B cell (primary cell): ENCODE measurements around the gene HEPACAM. TPM values are rescaled to one million over a fixed set of nuclear protein-coding genes. Genes with fewer than 3 reads are reported as not detected.

Experiments used
- ATAC-seq: fragments of 200-7000 bp; cut with Tn5 transposase; one replicate; pipeline ENCODE4 v1.10.0; 2021; ENCODE audit warnings: low read depth, mild to moderate bottlenecking, moderate number of reproducible peaks, moderate library complexity
- CTCF ChIA-PET: fragments of 350-600 bp; sonication (Branson Sonifier 250); formaldehyde crosslinking; loops from one replicate; lab custom pipeline; 2021; ENCODE audit warnings: antibody characterized with exemption, inconsistent platforms; lab: Charles Lee
- POLR2A ChIA-PET: fragments of 350-600 bp; sonication (Branson Sonifier 250); formaldehyde crosslinking; loops from one replicate; lab custom pipeline; 2021; ENCODE audit warnings: antibody characterized with exemption; lab: Charles Lee
- DNase-seq: peaks from one replicate; pipeline ENCODE4 v3.0.0; 2013
- H2AFZ ChIP-seq: 2 replicates; pipeline ENCODE4 v1.6.1; 2012; ENCODE audit warnings: mild to moderate bottlenecking, low read depth, low read length; ENCODE audit not compliant: insufficient read depth, poor library complexity, severe bottlenecking
- H3K27ac ChIP-seq, 2 donors: 1 replicate in 1 of 2; 2 replicates in 1 of 2; pipeline ENCODE4 v1.5.1; 2012 to 2013; ENCODE audit warnings: low read length in 2 of 2, mild to moderate bottlenecking in 2 of 2, moderate library complexity in 1 of 2
- H3K27me3 ChIP-seq, 4 experiments: fragments of 200-600 bp in 1 of 4; sonication (generic) in 1 of 4; replicated peaks in 1 of 4; 1 replicate in 2 of 4; 2 replicates in 2 of 4; pipeline versions ENCODE4 v1.6.1 to v1.7.0; 2013 to 2016; ENCODE audit warnings: low read length in 3 of 4, mild to moderate bottlenecking in 2 of 4, mixed read lengths in 1 of 4, moderate library complexity in 1 of 4; ENCODE audit not compliant: insufficient read depth in 4 of 4, control insufficient read depth in 3 of 4; ENCODE audit errors: control extremely low read depth in 1 of 4
- H3K36me3 ChIP-seq, 2 experiments: replicated peaks in 1 of 2; 1 replicate in 1 of 2; 2 replicates in 1 of 2; pipeline versions ENCODE4 v1.6.1 to v1.7.1; 2013; ENCODE audit warnings: low read length in 1 of 2; ENCODE audit not compliant: insufficient read depth in 2 of 2, control insufficient read depth in 1 of 2; ENCODE audit errors: control extremely low read depth in 1 of 2, extremely low read depth in 1 of 2
- H3K4me1 ChIP-seq, 2 donors: fragments of 200-600 bp in 1 of 2; sonication (generic) in 1 of 2; 1 replicate in 1 of 2; 2 replicates in 1 of 2; pipeline versions ENCODE4 v1.5.1 to v1.6.1; 2013 to 2017; ENCODE audit warnings: low read length in 2 of 2; ENCODE audit not compliant: control insufficient read depth in 2 of 2, insufficient read depth in 2 of 2
- H3K4me2 ChIP-seq: replicated peaks from 2 replicates; pipeline ENCODE3; 2012; ENCODE audit warnings: mild to moderate bottlenecking, low read depth, low read length; ENCODE audit not compliant: poor library complexity, severe bottlenecking
- H3K4me3 ChIP-seq, 5 experiments: fragments of 200-600 bp in 1 of 5; sonication (generic) in 1 of 5; 1 replicate in 3 of 5; 2 replicates in 2 of 5; pipeline versions ENCODE4 v1.5.1 to v1.7.0; 2011 to 2016; ENCODE audit warnings: low read length in 4 of 5, mild to moderate bottlenecking in 4 of 5, low read depth in 2 of 5, control low read depth in 1 of 5, moderate library complexity in 1 of 5; ENCODE audit not compliant: insufficient read depth in 1 of 5; ENCODE audit errors: control extremely low read depth in 1 of 5, extremely low read depth in 1 of 5
- H3K79me2 ChIP-seq: fragments of 200-600 bp; sonication (generic); one replicate; pipeline ENCODE4 v1.6.0; 2016; ENCODE audit warnings: low read length; ENCODE audit not compliant: control insufficient read depth, insufficient read depth
- H3K9ac ChIP-seq: fragments of 200-600 bp; sonication (generic); 2 replicates; pipeline ENCODE4 v1.6.1; 2017; ENCODE audit warnings: mild to moderate bottlenecking, low read length, moderate library complexity
- H3K9me3 ChIP-seq, 3 donors: one replicate each; pipeline versions ENCODE4 v1.6.1 to v1.7.1; 2013; ENCODE audit warnings: low read length in 2 of 3; ENCODE audit not compliant: control insufficient read depth in 2 of 3, insufficient read depth in 1 of 3; ENCODE audit errors: control extremely low read depth in 1 of 3
- H4K20me1 ChIP-seq: 2 replicates; pipeline ENCODE4 v1.6.0; 2012; ENCODE audit warnings: mild to moderate bottlenecking, low read length; ENCODE audit not compliant: insufficient read depth, control insufficient read depth, poor library complexity, severe bottlenecking
- H3K27ac Mint-ChIP-seq: one replicate; pipeline ENCODE4 v1.8.0; 2021; ENCODE audit warnings: mixed read lengths
- H3K27me3 Mint-ChIP-seq: one replicate; pipeline ENCODE4 v1.8.0; 2021; ENCODE audit warnings: mixed read lengths
- H3K4me1 Mint-ChIP-seq: one replicate; pipeline ENCODE4 v1.8.0; 2021; ENCODE audit warnings: mixed read lengths
- H3K4me3 Mint-ChIP-seq: one replicate; pipeline ENCODE4 v1.8.0; 2021; ENCODE audit warnings: mixed read lengths
- H3K9me3 Mint-ChIP-seq: one replicate; pipeline ENCODE4 v1.8.0; 2022; ENCODE audit warnings: mixed read lengths; ENCODE audit not compliant: insufficient read depth
- EZH2 ChIP-seq: IDR thresholded peaks from 2 replicates; pipeline ENCODE4 v1.6.1; 2012; ENCODE audit warnings: borderline replicate concordance, low read depth, mild to moderate bottlenecking, moderate library complexity, low read length; ENCODE audit not compliant: insufficient read depth, poor library complexity, severe bottlenecking
- WGBS: methylation state at CpG from one replicate; pipeline ENCODE4 v1.1.5; 2013; ENCODE audit warnings: missing lambda C conversion rate; ENCODE audit not compliant: insufficient coverage; 5-methylcytosine and 5-hydroxymethylcytosine counted together
- intact Hi-C: fragments of 100-400 bp; cut with micrococcal nuclease; formaldehyde crosslinking; loops from one replicate; pipeline ENCODE4 v1.10.0; 2022
- polyA plus RNA-seq: library from polyadenylated mRNA; depleted of rRNA; stranded (reverse); fragments of >200 nt; gene quantifications from 2 replicates; pipeline ENCODE4 v1.2.3, GENCODE V29; 2012
- total RNA-seq, 2 donors: library from RNA; stranded (reverse); fragments of 120-200 nt in 1 of 2; gene quantifications; 1 replicate in 1 of 2; 2 replicates in 1 of 2; pipeline versions ENCODE4 v1.2.3 to v1.2.4, GENCODE V29; 2013 to 2022
- TF ChIP-seq, protein P1 (sequence below): fragments of 200-600 bp; IDR thresholded peaks from one replicate; pipeline ENCODE4 v1.8.0; 2022; ENCODE audit warnings: antibody characterized with exemption, mild to moderate bottlenecking

The HEPACAM gene
- total and polyA plus RNA-seq, 2 donors (not counting 1 experiment from before 2014, with no cell fraction given): not detected

DNA sequence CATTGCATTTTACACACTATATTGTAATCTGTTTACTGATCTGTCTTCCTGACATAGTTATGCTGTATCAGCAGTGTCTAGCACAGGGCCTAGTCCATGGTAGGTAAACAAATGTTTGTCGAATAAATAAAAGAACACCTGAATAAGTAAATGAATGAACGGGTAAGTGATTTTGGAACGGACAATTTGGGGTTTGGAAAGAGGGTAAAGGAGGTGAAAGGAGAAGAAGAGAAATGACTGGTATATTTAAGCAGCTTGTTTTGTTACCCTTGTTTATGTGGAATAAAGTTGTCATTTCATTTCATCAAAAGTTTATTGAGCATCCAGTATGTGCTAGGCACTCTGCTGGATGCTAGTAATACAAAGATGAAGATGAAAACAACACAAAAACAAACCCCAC, 16.9 kb downstream of the HEPACAM start, which contains the start of gene HEPN1:
Gene HEPN1 (plus strand): TSS at position 301 of the 400 bp plus-strand sequence.
- peaks cover 0 to 6% (median 0%) of the 10 kb centered on the region in 3 donors for H3K9me3 ChIP-seq
- 97% methylated on average over 3 of the region's 3 CpGs for WGBS
- ATAC-seq: no peak
- no peak within 1 kb of the TSS for H3K4me2 ChIP-seq
- Mint-ChIP-seq H3K27me3 (peaks cover 62% of the 10 kb centered on the region), H3K9me3 (no peaks in the 10 kb centered on the region), H3K4me1 (peaks cover 2% of the 10 kb centered on the region), H3K4me3 (peak within 1 kb of the TSS; percentile 17), H3K27ac (no peak within 1 kb of the TSS)
- peaks cover 0 to 7% of the 10 kb centered on the region in 2 donors for H3K4me1 ChIP-seq
- intact Hi-C loops: no loop called here
- ChIA-PET POLR2A (no interaction called here), CTCF (no interaction called here)
- no peaks in the 10 kb centered on the region for H3K36me3 ChIP-seq
- H3K4me3 ChIP-seq: no peak within 1 kb of the TSS
- no peak for DNase-seq
- no peak within 1 kb of the TSS for H3K9ac ChIP-seq
- no peak within 1 kb of the TSS for H2AFZ ChIP-seq
- no peak within 1 kb of the TSS for H3K27ac ChIP-seq
- H3K27me3 ChIP-seq: peaks cover 0 to 53% (median 8%) of the 10 kb centered on the region in 4 experiments
- no peak for TF ChIP-seq EZH2
- TF ChIP-seq, protein P1, sequence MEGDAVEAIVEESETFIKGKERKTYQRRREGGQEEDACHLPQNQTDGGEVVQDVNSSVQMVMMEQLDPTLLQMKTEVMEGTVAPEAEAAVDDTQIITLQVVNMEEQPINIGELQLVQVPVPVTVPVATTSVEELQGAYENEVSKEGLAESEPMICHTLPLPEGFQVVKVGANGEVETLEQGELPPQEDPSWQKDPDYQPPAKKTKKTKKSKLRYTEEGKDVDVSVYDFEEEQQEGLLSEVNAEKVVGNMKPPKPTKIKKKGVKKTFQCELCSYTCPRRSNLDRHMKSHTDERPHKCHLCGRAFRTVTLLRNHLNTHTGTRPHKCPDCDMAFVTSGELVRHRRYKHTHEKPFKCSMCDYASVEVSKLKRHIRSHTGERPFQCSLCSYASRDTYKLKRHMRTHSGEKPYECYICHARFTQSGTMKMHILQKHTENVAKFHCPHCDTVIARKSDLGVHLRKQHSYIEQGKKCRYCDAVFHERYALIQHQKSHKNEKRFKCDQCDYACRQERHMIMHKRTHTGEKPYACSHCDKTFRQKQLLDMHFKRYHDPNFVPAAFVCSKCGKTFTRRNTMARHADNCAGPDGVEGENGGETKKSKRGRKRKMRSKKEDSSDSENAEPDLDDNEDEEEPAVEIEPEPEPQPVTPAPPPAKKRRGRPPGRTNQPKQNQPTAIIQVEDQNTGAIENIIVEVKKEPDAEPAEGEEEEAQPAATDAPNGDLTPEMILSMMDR: no peak
- no peaks in the 10 kb centered on the region for H3K79me2 ChIP-seq
- H4K20me1 ChIP-seq: no peaks in the 10 kb centered on the region

DNA sequence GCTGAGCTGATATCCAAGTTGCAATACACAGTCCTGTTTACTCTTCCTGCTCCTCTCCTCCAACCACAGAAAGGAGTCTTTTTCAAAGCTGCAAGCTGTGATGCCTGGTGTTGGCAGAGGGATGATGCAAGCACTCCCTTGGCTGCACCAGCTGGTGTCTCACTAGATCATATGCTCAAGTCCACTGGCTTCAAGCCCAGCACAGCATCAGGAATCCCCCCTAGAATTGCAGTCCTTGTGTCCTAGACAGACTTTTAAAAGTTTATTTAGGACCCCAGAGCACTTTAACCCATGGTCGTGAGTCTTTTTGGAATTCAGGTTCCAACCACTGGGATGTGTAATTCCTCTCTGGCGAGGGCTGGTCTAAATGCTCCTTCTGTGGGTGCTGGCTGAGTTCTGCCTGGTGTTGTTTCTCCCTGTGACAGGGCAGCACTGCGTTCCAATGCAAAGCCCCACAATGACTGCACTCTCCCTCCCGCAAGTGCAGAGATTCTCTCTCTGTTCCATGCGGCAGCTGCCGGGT, 18.7 kb downstream of the HEPACAM start:
- no peak for ATAC-seq
- Histone ChIP-seq H3K4me2 (no peak overlapping the region), H3K4me1 (peaks cover 0 to 7% of the 10 kb centered on the region in 2 donors), H3K27me3 (peaks cover 0 to 46% (median 8%) of the 10 kb centered on the region in 4 experiments), H2AFZ (no peak overlapping the region), H3K9ac (no peak overlapping the region), H3K27ac (no peak overlapping the region), H3K9me3 (peaks cover 0 to 6% (median 3%) of the 10 kb centered on the region in 3 donors), H3K4me3 (no peak overlapping the region), H4K20me1 (no peaks in the 10 kb centered on the region), H3K79me2 (no peaks in the 10 kb centered on the region), H3K36me3 (no peaks in the 10 kb centered on the region)
- intact Hi-C loops: no loop called here
- Mint-ChIP-seq H3K9me3 (no peaks in the 10 kb centered on the region), H3K4me1 (peaks cover 2% of the 10 kb centered on the region), H3K27me3 (peaks cover 50% of the 10 kb centered on the region), H3K4me3 (no peak overlapping the region), H3K27ac (no peak overlapping the region)
- DNase-seq: no peak
- whole genome bisulfite sequencing: 100% methylated on average over 2 of the region's 6 CpGs
- POLR2A ChIA-PET: no interaction called here
- CTCF ChIA-PET: no interaction called here
- no peak for TF ChIP-seq EZH2
- TF ChIP-seq, protein P1: no peak
